HT1080 (cell line): ENCODE data around the gene CERS5. TPM values are rescaled to one million over a fixed set of nuclear protein-coding genes. Genes with fewer than 3 reads are reported as not detected.

Source experiments
- DNase-seq: peaks from one replicate; pipeline ENCODE4 v3.0.0-alpha.2; 2015; ENCODE audit warnings: low read depth
- polyA plus RNA-seq, 2 experiments: library from polyadenylated mRNA; depleted of rRNA; stranded (reverse); fragments of >200 nt; gene quantifications; 2 replicates each; pipeline ENCODE4 v1.2.3, GENCODE V29; 2015
- total RNA-seq: library from RNA; depleted of rRNA; stranded (reverse); fragments of >200 nt; shearing (Covaris generic); gene quantifications from 2 replicates; pipeline ENCODE4 v1.2.3, GENCODE V29; 2014; rRNA removed

The CERS5 gene, protein sequence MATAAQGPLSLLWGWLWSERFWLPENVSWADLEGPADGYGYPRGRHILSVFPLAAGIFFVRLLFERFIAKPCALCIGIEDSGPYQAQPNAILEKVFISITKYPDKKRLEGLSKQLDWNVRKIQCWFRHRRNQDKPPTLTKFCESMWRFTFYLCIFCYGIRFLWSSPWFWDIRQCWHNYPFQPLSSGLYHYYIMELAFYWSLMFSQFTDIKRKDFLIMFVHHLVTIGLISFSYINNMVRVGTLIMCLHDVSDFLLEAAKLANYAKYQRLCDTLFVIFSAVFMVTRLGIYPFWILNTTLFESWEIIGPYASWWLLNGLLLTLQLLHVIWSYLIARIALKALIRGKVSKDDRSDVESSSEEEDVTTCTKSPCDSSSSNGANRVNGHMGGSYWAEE
- total RNA-seq, result 15.5 and 21.6 TPM in 2 replicates
- 25.2 and 27.5 TPM in 2 replicates for polyA plus RNA-seq (2015; cell fraction: cytosol; rRNA removed)
- polyA plus RNA-seq (2015; cell fraction: nucleus; rRNA removed), result 49.1 and 50.5 TPM in 2 replicates

DNA sequence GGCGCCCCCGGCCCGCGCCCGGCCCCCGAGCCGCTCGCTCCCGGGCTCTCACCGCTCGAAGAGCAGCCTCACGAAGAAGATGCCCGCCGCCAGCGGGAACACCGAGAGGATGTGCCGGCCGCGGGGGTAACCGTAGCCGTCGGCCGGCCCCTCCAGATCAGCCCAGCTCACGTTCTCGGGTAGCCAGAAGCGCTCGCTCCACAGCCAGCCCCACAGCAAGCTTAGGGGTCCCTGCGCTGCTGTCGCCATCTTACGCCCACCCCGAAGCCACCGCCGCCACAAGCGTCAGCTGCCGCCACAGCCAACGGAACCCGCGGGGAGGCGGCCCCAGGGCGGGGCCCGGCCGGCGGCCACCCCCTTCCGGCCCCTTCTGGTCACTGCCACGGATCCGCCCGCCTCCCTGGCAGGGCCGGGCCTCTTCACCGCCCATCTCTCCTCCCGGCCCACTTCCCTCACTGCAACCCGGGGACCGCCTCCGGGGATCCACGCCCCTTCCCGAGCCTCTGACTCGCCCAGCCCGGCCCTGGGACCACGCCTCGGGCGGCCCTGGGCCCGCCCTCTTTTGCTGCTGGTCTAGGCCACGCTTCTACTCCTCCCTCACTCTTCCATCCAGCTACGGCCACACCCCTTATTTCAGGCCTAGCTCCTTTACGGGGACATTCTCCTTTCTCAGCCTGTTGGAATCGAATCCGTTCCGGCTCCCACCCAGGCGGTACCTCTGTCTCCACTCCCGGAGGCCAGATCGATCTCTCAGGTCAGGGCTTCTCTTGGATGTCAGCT lies at the start of gene CERS5:
CERS5 (minus strand) TSS at position 321 of the 780 bp plus-strand sequence; CDS start at position 249, 72 bp downstream.
- peak; percentile 100 for DNase-seq

DNA sequence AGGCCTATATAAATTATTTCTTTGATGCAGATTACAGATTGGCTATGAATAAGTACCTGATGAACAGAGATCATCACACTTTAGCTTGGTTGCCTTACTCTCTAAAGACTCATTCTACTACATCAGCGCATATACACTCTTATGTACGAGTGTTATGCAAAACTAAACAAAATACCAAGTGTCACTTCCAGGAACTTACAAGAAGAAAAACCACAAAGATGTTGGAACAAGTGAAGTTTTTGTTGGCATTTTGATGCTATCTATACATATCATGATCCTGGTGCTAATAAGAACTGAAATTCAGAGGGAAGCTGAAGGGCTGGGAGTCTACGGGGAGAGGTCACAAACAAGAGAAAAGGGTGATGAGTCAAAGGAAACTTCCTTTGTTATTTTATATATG lies 47.9 kb upstream of the CERS5 start:
- no peak for DNase-seq

DNA sequence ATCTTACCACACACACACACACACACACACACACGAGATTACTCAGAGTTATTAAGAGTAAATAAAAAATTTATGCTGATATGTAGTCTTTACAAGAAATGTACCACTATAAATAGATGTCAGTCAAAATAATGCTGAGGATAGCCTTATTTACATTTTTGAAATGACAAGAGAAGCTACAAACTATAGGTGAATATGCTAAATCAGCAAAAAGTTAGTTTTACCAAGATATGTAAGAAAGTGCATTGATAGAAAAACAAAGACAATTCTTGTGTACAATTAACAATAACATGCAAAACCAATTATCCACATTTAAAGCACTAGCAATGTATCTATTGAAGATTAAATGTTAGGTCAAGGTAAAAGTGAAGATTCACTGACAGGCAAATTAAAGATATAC lies 46.8 kb upstream of the CERS5 start:
- DNase-seq, result no peak

DNA sequence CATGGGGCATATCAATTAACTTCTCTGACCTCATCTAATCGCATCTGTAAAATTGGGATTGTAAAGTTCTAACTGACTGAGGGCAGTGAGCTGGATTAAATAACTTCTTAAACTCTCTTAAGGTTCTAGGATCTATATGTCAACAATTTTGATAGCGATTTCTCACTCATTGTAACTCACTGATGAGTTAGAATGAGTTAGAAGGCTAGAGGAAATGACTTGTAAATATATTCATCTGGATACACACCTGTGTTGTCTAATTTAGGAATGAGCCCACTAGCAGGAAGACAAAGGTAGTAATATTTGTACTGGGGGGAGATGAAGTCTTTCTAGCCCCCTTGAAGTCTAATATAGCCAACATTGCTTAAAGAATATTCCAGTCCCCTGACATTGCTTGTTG lies 46.3 kb upstream of the CERS5 start:
- DNase-seq, result no peak

DNA sequence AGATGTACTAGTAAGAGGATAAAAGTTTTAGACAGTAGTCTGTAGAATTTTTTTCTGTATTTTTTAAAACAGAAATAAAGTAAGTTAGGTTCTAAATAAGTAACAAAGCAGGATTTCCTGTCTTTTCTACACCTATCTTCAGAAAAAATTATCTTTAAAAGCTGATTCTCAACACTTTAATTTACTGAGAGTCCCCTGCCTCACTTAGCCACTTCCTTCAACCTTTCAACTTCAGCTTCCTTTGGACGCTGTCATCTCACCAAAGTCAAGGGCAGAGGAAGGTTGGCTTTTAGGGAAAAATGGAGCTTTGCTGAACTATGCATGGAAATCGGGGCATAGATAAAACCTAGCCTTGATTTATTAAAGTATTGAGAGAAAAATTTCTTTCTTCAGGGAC lies 44.9 kb upstream of the CERS5 start:
- DNase-seq, result peak; percentile 25

DNA sequence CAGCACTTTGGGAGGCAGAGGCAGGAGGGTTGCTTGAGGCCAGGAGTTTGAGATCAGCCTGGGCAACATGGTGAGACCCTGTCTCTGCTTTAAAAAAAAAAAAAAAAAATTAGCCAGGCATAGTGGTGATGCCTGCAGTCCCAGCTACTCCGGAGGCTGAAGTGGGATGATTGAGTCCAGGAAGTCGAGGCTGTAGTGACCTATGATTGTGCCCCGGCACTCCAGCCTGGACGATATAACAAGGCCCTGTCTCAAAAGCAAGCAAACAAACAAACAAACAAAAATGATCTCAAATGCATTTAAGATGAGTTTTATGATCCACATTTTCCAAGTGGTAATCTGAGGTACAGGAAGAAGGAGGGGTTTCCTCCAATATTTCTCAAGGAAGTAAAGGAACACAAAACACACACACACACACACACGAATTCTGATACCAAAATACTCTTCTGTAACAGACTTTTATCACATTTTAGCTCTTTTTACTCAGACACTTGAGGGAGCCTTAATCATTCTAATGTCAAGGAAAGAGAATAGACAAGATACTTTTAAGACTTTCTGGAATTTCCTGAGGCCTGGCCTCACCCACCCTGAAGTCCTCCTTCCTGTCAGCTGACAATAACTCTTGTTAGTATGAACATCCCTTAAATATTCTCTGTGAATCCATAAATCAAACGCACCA lies 44.4 kb upstream of the CERS5 start:
- peak; percentile 63 for DNase-seq

DNA sequence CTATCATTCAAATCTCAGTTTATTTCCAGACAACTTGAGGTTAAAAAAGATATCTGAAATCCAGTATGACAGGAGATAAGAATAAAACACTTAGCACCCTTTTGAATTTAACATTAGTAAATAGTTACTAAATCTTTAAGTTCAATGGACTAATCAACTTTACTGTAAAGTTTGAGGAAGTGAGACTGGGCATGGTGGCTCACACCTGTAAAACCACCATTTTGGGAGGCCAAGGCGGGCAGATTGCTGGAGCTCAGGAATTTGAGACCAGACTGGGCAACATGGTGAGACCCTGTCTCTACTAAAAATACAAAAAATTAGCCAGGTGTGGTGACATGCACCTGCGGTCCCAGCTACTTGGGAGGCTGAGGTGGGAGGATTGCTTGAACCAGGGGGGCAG lies 40.3 kb upstream of the CERS5 start:
- no peak for DNase-seq

DNA sequence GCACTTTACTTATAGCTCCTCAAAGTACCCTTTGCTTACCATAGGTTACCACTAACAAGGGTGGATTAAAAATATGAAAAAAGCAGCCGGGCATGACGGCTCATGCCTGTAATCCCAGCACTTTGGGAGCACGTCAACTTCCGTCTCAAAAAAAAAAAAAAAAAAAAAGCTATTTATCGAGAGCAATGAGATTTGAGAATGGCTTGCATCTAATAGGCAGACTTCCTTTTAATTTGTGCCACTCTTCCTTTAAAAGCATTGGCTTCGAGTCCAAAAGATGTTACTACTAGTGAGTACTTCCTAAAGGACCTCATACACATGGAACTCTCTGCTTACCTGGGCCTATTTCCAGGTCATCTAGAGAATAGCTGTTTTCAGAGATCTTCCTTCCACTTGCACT lies 38.5 kb upstream of the CERS5 start:
- DNase-seq, result no peak

DNA sequence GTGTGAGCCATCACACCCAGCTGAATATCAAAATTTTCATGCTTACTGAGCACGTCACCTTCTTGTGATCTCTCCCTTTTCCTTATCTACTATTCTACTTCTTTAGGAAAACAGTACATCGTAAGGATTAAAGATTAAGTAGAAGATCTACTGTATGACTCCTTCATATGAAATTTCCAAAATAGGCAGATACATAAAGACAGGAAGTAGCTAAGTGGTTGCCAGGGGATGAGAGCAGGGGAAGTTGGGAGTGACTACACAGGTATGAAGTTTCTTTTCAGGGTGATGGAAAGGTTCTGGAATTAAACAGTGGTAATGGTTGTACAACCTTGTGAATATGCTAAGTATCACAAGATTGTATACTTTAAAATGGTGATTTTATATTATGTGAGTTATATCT lies 36.5 kb upstream of the CERS5 start:
- no peak for DNase-seq

DNA sequence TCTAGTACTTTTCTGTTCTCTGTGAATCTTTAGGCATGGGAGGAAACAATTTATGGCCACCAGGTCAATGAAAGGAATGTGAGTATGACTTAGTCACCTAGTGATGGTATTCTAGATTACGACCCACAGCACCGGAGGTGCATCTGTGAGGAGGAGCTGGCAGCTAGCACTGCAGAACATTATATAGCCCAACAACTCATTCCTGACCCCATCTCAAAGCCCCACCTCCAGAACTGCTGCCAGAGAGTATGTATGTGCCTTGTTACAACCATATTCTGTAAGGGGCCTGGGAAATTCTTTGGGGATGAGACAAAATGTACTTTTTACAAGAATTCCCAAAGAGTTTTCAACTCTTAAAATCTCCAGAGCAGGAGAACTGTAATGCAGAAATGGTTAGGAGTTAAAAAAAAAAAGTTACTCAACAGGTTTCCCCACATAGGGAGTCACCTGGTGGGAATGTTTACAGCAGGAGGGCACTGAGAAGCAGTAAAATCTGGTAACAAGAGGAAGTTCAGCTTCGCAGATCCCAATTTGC lies 34.9 kb upstream of the CERS5 start:
- peak; percentile 95 for DNase-seq

DNA sequence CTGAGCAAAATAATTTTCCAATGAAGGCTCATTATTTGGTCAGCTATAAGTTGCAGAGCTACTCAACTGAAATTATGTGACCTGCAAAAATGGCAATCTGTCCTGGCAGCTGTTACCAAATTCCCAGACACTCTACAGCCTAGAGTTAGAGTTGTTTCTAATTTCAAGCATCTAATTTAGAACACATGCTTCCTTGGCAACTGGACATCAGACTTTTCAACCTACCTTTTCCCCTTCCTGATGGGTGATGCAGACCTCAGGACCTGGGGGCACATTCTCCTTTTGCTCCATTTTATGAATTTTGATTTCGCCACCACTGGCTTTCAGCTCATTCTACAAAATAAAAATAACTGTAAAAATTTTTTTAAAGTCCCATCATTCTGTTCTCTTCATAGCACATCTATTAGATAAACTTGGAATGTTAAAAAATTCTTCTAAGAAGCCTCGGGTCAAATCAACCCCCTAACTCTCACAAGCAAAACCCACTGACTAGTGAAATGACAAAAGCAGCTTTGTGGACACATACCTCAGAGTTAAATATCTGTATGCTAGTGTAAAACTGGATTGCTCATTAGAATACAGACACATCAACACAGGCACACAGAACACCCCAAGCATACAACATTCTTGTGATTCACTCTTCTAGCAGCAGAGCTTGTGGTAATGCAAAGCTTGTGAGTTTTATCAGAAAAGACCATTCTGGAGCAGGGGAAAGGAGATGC lies 33.5 kb upstream of the CERS5 start:
- peak; percentile 28 for DNase-seq

DNA sequence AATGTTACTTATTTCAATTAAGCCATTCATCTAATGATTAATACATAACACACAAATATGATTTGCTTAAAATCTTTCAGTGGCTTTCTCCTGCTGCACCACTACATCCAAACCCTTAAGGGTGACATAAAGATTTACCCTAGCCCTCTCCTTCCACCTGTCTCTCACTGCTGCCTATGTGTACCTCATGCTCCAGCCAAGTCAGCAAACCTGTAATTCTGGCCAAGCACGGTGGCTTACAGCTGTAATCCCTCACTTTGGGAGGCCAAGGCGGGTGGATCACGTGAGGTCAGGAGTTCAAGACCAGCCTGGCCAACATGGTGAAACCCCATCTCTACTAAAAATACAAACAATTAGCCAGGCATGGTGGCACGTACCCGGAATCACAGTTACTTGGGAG lies 31.7 kb upstream of the CERS5 start:
- DNase-seq, result no peak

DNA sequence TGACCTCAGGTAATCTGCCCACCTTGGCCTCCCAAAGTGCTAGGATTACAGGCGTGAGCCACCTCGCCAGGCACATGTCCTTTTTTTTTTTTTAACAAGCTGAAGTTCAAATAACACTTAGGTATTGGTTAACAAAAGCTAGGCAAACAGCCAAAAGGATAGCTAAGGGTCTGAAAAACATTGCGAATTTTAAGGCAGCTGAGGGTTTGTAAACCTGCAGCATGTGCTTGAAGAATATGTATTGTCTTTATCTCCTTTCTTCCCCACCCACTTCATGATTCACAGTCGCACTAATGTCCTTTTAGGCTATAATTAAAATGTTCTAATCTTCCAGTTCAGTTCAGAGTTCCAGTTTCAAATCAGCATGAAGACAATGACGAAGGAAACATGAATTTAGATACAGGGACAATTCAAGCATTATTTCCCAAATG lies 30.1 kb upstream of the CERS5 start:
- DNase-seq, result no peak

DNA sequence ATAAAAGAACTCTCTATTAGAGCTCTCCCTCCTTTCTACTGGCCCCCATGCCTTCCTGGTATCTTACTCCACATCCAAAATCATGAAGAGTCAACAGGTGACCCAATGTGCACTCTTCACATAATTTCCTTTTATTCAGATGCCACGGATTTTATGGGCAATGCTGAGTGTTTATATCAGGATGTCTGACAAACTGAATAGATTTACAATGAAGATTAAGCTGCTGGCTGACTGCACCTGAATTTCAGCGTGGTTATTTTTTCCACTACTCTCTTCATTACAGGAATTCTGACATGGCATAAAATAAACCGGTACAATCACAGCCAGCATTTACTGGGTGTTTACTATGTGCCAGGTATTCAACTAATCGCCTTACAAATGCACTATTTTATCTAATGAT lies 29.4 kb upstream of the CERS5 start:
- DNase-seq, result no peak

DNA sequence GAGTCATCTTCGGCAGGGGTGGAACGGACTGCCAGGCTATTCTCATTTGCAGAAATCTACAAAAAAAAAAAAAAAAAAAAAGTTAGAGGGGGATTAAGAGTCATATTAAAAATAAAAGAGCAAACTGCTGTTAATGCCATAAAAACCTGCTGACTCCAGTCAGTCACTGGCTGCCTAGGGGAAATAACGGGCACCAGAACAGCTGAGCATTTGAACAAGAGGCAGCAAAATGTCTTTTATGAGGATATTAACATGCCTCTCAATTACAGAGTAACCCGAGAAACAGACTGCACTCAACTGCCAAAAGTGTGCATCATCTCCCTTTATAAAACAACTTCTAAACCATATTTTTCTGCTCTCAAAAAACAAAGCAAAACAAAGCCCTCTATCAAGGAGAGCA lies 28.7 kb upstream of the CERS5 start:
- DNase-seq, result no peak

DNA sequence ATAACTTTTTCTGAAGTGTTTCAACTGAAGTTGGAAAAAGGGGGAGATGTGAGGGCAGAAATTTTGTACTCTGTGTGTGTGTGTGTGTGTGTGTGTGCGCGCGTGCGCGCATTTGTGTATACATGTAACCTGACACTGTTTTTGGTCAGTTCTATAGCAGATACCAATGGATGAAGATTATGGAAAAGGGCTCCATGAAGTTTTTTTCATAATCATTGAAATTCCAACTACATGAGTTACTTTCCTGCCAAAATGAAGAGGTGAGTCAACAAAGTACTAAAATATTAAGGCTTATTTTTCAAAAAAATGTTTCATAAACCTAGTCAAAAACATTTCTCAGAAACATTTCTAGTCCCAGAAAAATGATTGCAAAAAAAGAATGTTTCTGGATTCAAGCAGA lies 25.7 kb upstream of the CERS5 start:
- peak; percentile 50 for DNase-seq

DNA sequence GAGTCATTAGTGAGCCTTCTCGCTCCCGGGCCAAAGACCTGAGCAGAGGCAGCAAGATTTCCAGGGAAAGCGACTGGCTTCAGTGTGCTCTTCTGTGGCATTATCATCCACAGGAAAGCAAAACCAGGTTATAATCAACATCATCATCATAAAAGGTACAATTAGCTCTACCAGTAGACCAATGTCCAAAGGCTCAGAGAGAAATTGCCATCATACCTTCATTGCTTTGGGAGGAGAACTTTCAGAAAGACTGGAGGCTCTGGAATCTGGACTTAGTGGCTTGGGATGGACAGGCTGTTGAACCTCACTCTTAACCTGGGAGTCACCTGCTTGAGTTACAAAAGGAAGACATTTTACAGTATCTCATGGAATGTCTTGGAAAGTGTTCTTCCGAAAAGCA lies 25.1 kb upstream of the CERS5 start:
- DNase-seq, result no peak

DNA sequence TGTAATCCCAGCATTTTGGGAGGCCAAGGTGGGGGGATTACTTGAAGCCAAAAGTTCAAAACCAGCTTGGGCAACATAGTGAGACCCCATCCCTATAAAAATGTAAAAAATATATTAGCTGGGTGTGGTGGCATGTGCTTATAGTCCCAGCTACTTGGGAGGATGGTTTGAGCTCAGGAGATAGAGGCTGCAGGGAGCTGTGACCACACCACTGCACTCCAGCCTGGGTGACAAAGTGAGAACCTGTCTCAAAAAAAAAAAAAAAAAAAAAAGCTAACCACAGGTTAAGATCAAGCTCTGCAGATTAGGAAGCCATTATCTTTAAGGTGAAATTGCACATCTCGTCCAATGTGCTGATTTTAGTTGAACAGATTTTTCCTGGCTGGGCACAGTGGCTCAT lies 23.7 kb upstream of the CERS5 start:
- DNase-seq, result no peak

DNA sequence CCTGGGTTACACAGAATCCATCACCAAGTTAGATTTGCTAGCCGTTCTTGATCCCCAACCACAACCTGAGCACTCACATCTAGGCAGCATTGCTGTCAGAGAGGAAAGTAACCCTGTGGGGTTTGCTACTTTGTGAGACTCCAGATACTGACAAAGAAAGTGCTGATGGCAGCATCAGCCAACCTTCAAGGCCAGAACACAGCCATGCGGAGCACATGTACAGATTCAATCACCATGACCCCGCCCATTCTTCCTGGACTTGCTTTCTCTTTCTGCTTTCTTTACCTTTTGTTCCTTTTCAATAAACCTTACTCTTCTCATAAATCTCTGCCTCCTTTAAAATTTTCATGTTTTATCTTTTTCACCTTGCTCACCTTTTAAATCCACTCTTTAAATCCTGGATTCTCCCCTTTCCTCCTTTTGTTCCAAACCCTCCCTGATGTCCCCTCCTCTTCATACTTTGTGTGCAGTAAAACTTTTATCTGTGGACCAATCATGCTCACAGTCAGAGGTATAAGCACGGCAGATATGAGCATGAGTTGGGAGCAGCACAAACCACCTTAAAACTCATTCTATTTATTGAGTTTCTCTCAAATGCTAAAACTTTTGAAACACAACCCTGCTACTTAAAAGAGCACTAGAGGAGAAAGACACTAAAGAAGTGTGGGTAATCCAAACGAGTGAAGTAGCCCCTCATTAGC lies 21.9 kb upstream of the CERS5 start:
- DNase-seq, result no peak

DNA sequence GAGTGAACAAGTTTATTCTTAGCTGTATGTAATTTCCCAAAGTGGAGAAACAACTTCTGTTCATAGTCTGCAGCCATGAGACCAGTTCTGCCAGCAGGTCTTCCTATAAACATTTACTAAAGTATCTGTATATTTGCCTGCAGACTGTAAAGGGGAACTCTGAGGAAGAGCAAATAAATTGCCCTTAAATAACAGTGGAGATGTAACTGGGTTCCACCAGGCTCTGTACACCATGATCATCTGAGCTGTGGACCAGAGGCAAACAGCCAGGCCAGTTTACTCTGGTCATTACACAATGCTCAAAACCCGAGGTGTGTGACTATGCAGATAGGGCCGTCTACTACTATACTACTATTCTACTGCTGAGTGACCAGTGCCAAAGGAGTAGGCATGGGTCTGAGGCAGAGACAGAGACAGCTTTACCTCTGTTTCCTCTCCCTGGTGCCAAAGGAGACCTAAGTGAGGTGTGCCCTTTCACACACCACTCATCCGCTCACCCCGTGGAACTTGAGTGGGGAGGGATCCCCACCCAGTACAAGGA lies 21.1 kb upstream of the CERS5 start:
- DNase-seq, result no peak
